Neuronal stem cell (in vitro differentiated cells): ENCODE results near the gene HAUS1.

ENCODE experiments used
- DNase-seq: peaks from one replicate; pipeline ENCODE4 v3.0.0-alpha.2; 2013; ENCODE audit warnings: low spot score
- H2AFZ ChIP-seq: one replicate; pipeline ENCODE4 v1.6.1; 2013; ENCODE audit warnings: mild to moderate bottlenecking, low read length, inconsistent platforms
- H2AK5ac ChIP-seq: 2 replicates; pipeline ENCODE4 v1.6.1; 2013; ENCODE audit warnings: low read depth, mild to moderate bottlenecking, inconsistent platforms, low read length, moderate library complexity, mixed read lengths
- H2BK120ac ChIP-seq: 2 replicates; pipeline ENCODE4 v1.6.1; 2013; ENCODE audit warnings: low read depth, mild to moderate bottlenecking, inconsistent platforms, low read length, moderate library complexity, mixed read lengths
- H2BK12ac ChIP-seq: one replicate; pipeline ENCODE4 v1.6.1; 2013; ENCODE audit warnings: low read length, inconsistent platforms
- H2BK15ac ChIP-seq: 2 replicates; pipeline ENCODE4 v1.6.1; 2013; ENCODE audit warnings: mild to moderate bottlenecking, low read length, inconsistent platforms, mixed read lengths
- H2BK5ac ChIP-seq: one replicate; pipeline ENCODE4 v1.6.1; 2013; ENCODE audit warnings: inconsistent platforms, mild to moderate bottlenecking, low read length, moderate library complexity
- H3K14ac ChIP-seq: one replicate; pipeline ENCODE4 v1.6.1; 2013; ENCODE audit warnings: low read length, inconsistent platforms
- H3K18ac ChIP-seq: 2 replicates; pipeline ENCODE4 v1.6.1; 2013; ENCODE audit warnings: low read length, inconsistent platforms
- H3K23ac ChIP-seq: 2 replicates; pipeline ENCODE4 v1.6.1; 2013; ENCODE audit warnings: low read depth, mild to moderate bottlenecking, mixed read lengths, low read length, inconsistent platforms; ENCODE audit not compliant: poor library complexity
- H3K27ac ChIP-seq: replicated peaks from 3 replicates; pipeline ENCODE4 v1.5.1; 2013; ENCODE audit warnings: low read length, inconsistent platforms
- H3K27me3 ChIP-seq, 3 experiments: 2 replicates each; pipeline ENCODE4 v1.6.1; 2013; ENCODE audit warnings: low read length in 3 of 3, mild to moderate bottlenecking in 2 of 3, inconsistent platforms in 1 of 3, low read depth in 1 of 3, mixed read lengths in 1 of 3, moderate library complexity in 1 of 3; ENCODE audit not compliant: control insufficient read depth in 3 of 3, insufficient read depth in 3 of 3
- H3K36me3 ChIP-seq, 2 donors: replicated peaks in 1 of 2; 2 replicates each; pipeline ENCODE4 v1.6.1; 2013; ENCODE audit warnings: low read length in 2 of 2; ENCODE audit not compliant: control insufficient read depth in 2 of 2, insufficient read depth in 2 of 2
- H3K4ac ChIP-seq: 2 replicates; pipeline ENCODE4 v1.6.1; 2013; ENCODE audit warnings: inconsistent platforms, mild to moderate bottlenecking, low read length, moderate library complexity
- H3K4me1 ChIP-seq, 2 donors: 1 replicate in 1 of 2; 2 replicates in 1 of 2; pipeline ENCODE4 v1.6.1; 2013; ENCODE audit warnings: low read length in 2 of 2, low read depth in 1 of 2; ENCODE audit not compliant: control insufficient read depth in 2 of 2, insufficient read depth in 1 of 2
- H3K4me2 ChIP-seq: one replicate; pipeline ENCODE4 v1.6.1; 2013; ENCODE audit warnings: mild to moderate bottlenecking, low read length, inconsistent platforms; ENCODE audit not compliant: insufficient read depth, poor library complexity, severe bottlenecking
- H3K4me3 ChIP-seq, 2 donors: 2 replicates each; pipeline ENCODE4 v1.5.1; 2013; ENCODE audit warnings: low read length in 2 of 2, mild to moderate bottlenecking in 2 of 2, inconsistent platforms in 1 of 2, moderate library complexity in 1 of 2
- H3K79me1 ChIP-seq: one replicate; pipeline ENCODE4 v1.6.1; 2013; ENCODE audit warnings: low read depth, mild to moderate bottlenecking, inconsistent platforms, low read length, moderate library complexity
- H3K9ac ChIP-seq: one replicate; pipeline ENCODE4 v1.6.1; 2013; ENCODE audit warnings: mild to moderate bottlenecking, low read depth, low read length, inconsistent platforms; ENCODE audit not compliant: poor library complexity
- H3K9me3 ChIP-seq, 2 donors: replicated peaks in 1 of 2; 2 replicates each; pipeline versions ENCODE3 to v1.6.1; 2013; ENCODE audit warnings: low read length in 2 of 2, mild to moderate bottlenecking in 2 of 2, inconsistent platforms in 1 of 2, low read depth in 1 of 2, mixed read lengths in 1 of 2, moderate library complexity in 1 of 2; ENCODE audit not compliant: control insufficient read depth in 2 of 2, insufficient read depth in 1 of 2
- H4K8ac ChIP-seq: one replicate; pipeline ENCODE4 v1.6.1; 2013; ENCODE audit warnings: low read depth, mild to moderate bottlenecking, inconsistent platforms, low read length, moderate library complexity
- H4K91ac ChIP-seq: one replicate; pipeline ENCODE4 v1.6.1; 2013; ENCODE audit warnings: low read length, low read depth, mild to moderate bottlenecking, inconsistent platforms; ENCODE audit not compliant: poor library complexity
- WGBS, 2 donors: extraction: QIAGEN DNeasy Blood & Tissue Kit; methylation state at CpG; one replicate each; pipeline ENCODE4 v1.1.7; 2013; ENCODE audit warnings: missing lambda C conversion rate in 2 of 2, mixed read lengths in 1 of 2; ENCODE audit not compliant: insufficient read length in 2 of 2, insufficient replicate concordance in 1 of 2; ENCODE audit errors: extremely low coverage in 2 of 2; 5-methylcytosine and 5-hydroxymethylcytosine counted together

Gene HAUS1

GRCh38 chr18:46155641-46156051 is 51.5 kb downstream of the HAUS1 start:
- no peak overlapping the region for H2BK12ac ChIP-seq

GRCh38 chr18:46156124-46156745 is 52.0 kb downstream of the HAUS1 start:
- DNase-seq, result no peak
- Histone ChIP-seq H3K27me3 (no peaks in the 10 kb centered on the region), H3K4me2 (no peak overlapping the region), H3K4ac (no peak overlapping the region), H3K9me3 (no peaks in the 10 kb centered on the region), H4K91ac (no peak overlapping the region), H3K36me3 (no peaks in the 10 kb centered on the region), H3K18ac (no peak overlapping the region), H2BK5ac (no peak overlapping the region), H4K8ac (no peak overlapping the region), H3K23ac (no peak overlapping the region), H2BK120ac (no peak overlapping the region), H3K14ac (no peak overlapping the region), H3K27ac (no peak overlapping the region), H2AFZ (no peak overlapping the region), H3K79me1 (no peaks in the 10 kb centered on the region), H2BK15ac (no peak overlapping the region), H2AK5ac (no peak overlapping the region), H3K4me3 (no peak overlapping the region), H3K9ac (no peak overlapping the region), H2BK12ac (no peak overlapping the region), H3K4me1 (peaks cover 0 to 18% of the 10 kb centered on the region in 2 donors)
- no CpG with 5 or more reads among the region's 3 CpGs for WGBS, 2 donors

More at GRCh38 chr18:46155641-46156051, 51.5 kb downstream of the HAUS1 start:
- H3K23ac ChIP-seq, result no peak overlapping the region
- no peaks in the 10 kb centered on the region for H3K36me3 ChIP-seq
- no peak overlapping the region for H2BK120ac ChIP-seq
- H4K91ac ChIP-seq, result no peak overlapping the region
- no peak overlapping the region for H2AFZ ChIP-seq
- no peak for DNase-seq
- WGBS, 2 donors, result no CpG with 5 or more reads among the region's 2 CpGs
- H3K4me3 ChIP-seq, result no peak overlapping the region
- no peaks in the 10 kb centered on the region for H3K9me3 ChIP-seq
- H4K8ac ChIP-seq, result no peak overlapping the region
- no peaks in the 10 kb centered on the region for H3K27me3 ChIP-seq
- no peak overlapping the region for H3K4ac ChIP-seq
- no peak overlapping the region for H3K18ac ChIP-seq
- H3K14ac ChIP-seq, result no peak overlapping the region
- H3K27ac ChIP-seq, result no peak overlapping the region
- H3K79me1 ChIP-seq, result no peaks in the 10 kb centered on the region
- H3K4me1 ChIP-seq, result peaks cover 0 to 18% of the 10 kb centered on the region in 2 donors
- no peak overlapping the region for H3K9ac ChIP-seq
- H2AK5ac ChIP-seq, result no peak overlapping the region
- H2BK15ac ChIP-seq, result no peak overlapping the region
- H2BK5ac ChIP-seq, result no peak overlapping the region
- H3K4me2 ChIP-seq, result no peak overlapping the region

GRCh38 chr18:46156843-46157242 is 52.7 kb downstream of the HAUS1 start:
- no peak overlapping the region for H2BK15ac ChIP-seq
- H3K27ac ChIP-seq, result no peak overlapping the region
- no peak overlapping the region for H3K4me3 ChIP-seq
- peaks cover 0 to 18% of the 10 kb centered on the region in 2 donors for H3K4me1 ChIP-seq
- no peak overlapping the region for H4K8ac ChIP-seq
- H3K79me1 ChIP-seq, result no peaks in the 10 kb centered on the region
- DNase-seq, result no peak
- no CpG with 5 or more reads among the region's 3 CpGs for WGBS, 2 donors
- no peak overlapping the region for H4K91ac ChIP-seq
- H3K18ac ChIP-seq, result no peak overlapping the region
- no peak overlapping the region for H2AK5ac ChIP-seq
- H2BK12ac ChIP-seq, result no peak overlapping the region
- no peaks in the 10 kb centered on the region for H3K9me3 ChIP-seq
- H2BK5ac ChIP-seq, result no peak overlapping the region
- H3K4ac ChIP-seq, result no peak overlapping the region
- H3K9ac ChIP-seq, result no peak overlapping the region
- no peak overlapping the region for H2BK120ac ChIP-seq
- H3K23ac ChIP-seq, result no peak overlapping the region
- no peak overlapping the region for H2AFZ ChIP-seq
- H3K4me2 ChIP-seq, result no peak overlapping the region
- H3K27me3 ChIP-seq, result no peaks in the 10 kb centered on the region
- H3K36me3 ChIP-seq, result no peaks in the 10 kb centered on the region
- H3K14ac ChIP-seq, result no peak overlapping the region

- no peak overlapping the region for H3K4ac ChIP-seq
- H2AK5ac ChIP-seq, result no peak overlapping the region
- H3K18ac ChIP-seq, result no peak overlapping the region
- H4K91ac ChIP-seq, result no peak overlapping the region
- no peak overlapping the region for H3K4me3 ChIP-seq
- H3K9ac ChIP-seq, result no peak overlapping the region
- H3K4me2 ChIP-seq, result no peak overlapping the region
- H2BK15ac ChIP-seq, result no peak overlapping the region
- DNase-seq, result no peak
- H3K27me3 ChIP-seq, result no peaks in the 10 kb centered on the region
- no peak overlapping the region for H3K23ac ChIP-seq
- H3K27ac ChIP-seq, result no peak overlapping the region
- H2BK12ac ChIP-seq, result no peak overlapping the region
- WGBS, 2 donors, result no CpG with 5 or more reads among the region's 3 CpGs
- H4K8ac ChIP-seq, result no peak overlapping the region
- H2BK120ac ChIP-seq, result no peak overlapping the region
- H3K14ac ChIP-seq, result no peak overlapping the region
- H3K79me1 ChIP-seq, result no peaks in the 10 kb centered on the region
- peaks cover 0 to 7% of the 10 kb centered on the region in 2 donors for H3K4me1 ChIP-seq
- H2AFZ ChIP-seq, result no peak overlapping the region
- H3K9me3 ChIP-seq, result no peaks in the 10 kb centered on the region
- no peaks in the 10 kb centered on the region for H3K36me3 ChIP-seq
- H2BK5ac ChIP-seq, result no peak overlapping the region
Measured at GRCh38 chr18:46158499-46158898, 54.3 kb downstream of the HAUS1 start.
